Activated CD8-positive, alpha-beta memory T cell treated with anti-CD3 and anti-CD28 coated beads for 4 hours (primary cell): ENCODE data around the gene MYL7.
A peak's percentile ranks its signal among the peaks of the same experiment; 100 is the strongest.

Source experiments
- DNase-seq, 2 donors: peaks; one replicate each; pipeline ENCODE4 v3.0.0-alpha.2; 2020; ENCODE audit warnings: low read depth in 2 of 2

Gene MYL7

GRCh38 chr7:44150466-44150832, 9.3 kb upstream of the MYL7 start:
- DNase-seq: no peak

DNA sequence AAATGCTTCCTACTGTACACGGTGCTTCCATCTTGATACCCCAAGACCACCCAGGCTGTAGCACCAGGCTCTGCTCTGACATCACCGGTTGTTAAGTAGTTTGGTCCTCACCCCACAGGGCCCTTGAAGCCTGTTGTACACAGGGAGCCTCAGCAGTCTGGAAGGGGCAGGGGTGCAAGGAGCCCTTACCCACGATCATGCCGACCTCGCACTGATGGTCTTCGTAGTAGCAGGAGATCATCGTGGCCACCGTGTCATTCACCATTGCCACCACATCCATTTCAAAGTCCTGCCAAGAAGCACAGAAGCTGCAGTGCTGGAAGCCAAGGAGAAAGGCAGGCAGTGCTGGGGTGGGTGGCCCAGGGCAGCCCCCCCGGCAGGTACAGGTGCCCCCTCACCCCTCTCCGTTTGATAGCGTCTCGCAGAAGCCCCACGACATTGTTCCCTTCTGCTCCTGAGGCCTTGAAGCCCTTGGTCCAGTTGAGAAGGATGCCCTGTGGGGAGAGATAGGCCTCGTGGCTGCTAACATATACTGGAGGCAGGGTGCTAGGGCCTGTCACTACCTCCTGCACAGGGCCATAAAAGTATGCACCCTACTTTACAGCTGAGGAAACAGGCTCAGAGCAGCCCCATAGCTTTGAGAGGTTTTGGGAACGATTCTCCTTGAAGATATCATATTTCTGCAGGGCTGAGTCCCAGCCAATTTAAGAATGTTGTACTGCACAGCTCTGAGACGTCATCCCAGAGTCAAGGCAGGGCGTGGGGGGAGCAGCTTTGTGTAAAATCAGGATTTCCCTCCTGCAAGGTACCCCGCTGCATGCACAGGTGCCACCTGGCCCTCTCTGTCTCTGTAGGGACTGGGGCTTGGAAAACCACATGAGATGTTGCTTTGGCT, 8.7 kb upstream of the MYL7 start:
- DNase-seq: no peak

- no peak for DNase-seq
Measured at GRCh38 chr7:44148961-44149536, 7.9 kb upstream of the MYL7 start.

DNA sequence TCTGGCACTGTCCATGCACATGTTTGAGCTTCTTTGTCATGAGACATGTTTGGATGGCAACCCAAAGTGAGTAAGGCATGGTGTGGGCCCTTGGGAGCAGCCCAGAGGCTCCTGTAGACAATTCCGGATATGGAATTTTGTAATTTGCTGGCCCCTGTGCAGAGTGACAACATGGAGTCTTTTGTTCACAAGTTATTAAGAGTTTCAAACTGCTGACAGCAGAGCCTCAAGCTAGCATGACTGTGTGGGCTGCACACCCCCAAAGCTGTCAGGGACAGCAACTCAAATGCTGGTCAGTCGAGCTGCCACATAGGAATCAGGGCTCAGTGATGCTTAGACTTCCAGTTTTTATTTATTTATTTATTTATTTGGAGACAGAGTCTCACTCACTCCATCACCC, 7.0 kb upstream of the MYL7 start:
- no peak for DNase-seq

GRCh38 chr7:44147026-44147991, 6.2 kb upstream of the MYL7 start:
- DNase-seq: no peak

DNA sequence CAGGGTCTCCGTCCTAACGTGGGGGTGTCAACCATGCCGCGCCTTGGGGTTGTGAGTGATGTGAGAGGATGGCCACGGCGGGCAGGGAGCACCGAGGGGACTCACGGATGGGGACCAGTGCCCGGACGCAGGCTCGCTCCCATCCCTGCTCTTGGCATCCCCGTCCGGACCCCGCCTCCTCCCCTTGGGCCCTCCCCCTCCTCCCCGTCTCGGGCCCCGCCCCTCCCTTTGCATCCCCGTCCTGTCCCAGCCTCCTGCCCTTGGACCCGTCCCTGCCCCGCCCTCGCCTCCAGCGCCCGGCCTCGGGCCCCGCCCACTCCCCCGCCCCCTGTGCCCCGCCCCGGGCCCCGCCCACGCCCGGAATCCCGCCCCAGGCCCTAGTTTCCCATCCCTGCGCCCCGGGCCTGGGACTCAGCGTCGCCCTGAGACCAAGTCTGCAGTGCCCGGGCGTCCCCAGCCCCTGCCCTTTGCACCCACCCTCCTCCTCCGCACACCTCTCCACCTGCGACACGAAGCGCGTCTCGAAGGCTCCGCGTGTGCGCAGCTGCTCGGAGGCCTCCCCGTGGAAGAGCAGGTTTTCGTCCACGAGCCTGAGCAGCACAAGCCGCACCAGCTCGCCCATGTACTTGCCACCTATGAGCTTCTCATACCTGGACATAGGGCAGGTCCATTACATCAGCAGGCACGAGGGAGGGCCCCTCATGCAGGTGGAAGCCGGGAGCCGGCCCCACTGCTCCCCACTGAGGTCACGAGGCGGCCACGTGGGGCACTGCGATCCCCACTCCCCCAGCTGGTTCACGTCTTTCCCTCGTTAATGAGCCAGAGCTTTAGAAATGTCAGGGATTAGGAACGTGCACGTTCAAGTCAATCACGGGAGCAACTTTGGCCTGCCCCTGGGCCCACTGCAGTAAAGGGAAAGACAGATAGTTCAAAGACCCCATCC, 5.1 kb upstream of the MYL7 start:
- DNase-seq: peak; percentile 19 to 47

DNA sequence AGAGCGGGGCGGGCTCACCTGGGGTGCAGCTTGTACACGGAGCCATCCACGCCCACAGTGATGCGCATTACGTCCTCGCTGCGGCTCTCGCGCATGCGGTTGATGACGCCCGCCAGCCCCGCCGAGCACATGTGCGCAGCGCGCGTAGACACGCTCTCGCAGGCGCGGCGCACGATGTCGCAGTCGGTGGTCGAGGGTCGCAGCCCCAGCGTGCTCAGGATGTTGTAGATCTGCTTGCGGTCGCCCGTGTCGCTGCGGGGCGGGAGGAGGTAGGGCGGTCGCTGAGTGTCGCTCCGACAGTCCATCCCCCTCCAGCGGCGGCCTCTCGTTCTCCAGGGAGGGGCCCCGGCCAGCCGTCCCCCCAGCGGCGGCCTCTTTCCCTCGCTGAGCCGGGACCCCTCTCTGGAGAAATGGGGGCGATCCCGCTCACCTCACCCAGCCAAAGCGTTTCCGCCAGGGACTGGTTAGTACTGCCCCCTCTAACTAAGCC, 4.4 kb upstream of the MYL7 start:
- peak; percentile 43 to 44 for DNase-seq

DNA sequence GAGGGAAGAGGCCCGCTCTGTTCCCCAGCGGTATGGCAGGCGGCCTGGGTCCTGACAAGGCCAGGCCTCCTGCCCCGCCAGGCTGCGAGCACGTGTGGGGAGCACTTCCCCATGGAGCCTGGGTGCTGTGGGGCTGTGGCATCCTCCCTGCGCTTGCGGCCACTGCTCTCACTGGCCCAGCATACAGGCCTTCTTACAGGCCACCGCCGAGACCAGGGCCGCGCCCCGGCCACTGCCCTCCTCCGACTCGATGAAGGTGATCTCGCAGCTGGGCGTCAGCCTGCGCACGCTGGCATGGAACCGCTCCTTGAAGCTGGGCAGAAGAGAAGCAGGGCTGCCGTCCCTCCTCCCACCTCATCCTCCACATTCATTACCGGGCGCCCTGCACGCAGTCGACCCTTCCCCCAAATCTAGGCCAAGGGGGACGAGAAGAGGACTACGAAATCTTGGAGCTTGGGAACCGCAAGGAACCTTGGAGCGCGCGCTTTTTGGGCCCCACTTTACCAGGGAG, 3.9 kb upstream of the MYL7 start:
- DNase-seq: no peak

DNA sequence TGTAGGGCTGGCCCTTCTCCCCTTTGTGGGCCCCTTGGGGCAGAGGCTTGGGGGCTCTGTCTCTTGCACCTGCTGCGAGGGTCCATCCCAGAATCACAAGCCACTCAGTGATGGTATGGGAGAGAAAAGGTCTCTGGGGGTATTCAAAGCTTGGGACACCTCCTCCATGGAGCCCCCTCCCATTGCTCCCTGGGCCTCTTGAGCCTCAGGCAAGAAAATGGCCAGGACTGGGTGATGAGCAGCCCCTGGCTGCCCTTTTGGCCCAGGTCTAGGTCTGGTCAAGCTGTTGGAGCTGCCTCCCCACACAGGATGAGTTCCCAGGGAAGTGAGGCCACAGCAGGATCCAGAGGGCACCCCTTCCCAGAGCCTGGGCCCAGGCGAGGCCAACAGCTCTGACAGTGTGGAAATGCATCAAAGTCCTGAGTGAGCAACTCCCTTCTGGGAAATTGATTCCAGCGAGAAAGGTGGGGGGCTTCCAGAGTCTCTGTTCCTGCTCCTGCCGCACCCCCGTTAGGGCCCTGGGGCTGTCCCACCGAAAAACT, 3.4 kb upstream of the MYL7 start:
- no peak for DNase-seq

GRCh38 chr7:44143646-44144250, 2.6 kb upstream of the MYL7 start:
- no peak for DNase-seq

DNA sequence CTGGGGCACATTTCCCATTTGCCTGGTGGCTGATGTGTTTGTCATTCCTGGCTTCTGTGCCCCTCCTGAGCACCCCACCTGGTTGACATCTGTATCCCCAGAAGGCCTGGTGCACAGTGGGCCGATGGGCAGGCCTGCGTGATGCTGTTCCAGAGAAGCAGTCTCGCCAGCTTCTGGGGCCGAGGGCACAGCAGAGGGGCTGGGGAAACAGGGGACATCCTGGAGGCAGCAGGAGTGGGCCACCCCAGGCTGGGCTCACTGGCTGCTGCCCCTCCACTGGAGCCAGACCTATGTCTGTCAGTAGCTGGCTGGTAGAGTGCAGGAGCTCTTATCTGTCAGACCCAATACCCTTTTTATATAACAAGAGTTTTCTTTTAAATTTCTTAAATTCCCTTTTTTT, 896 bp upstream of the MYL7 start:
- no peak for DNase-seq

GRCh38 chr7:44140341-44140740, 791 bp downstream of the MYL7 start:
- DNase-seq: no peak

DNA sequence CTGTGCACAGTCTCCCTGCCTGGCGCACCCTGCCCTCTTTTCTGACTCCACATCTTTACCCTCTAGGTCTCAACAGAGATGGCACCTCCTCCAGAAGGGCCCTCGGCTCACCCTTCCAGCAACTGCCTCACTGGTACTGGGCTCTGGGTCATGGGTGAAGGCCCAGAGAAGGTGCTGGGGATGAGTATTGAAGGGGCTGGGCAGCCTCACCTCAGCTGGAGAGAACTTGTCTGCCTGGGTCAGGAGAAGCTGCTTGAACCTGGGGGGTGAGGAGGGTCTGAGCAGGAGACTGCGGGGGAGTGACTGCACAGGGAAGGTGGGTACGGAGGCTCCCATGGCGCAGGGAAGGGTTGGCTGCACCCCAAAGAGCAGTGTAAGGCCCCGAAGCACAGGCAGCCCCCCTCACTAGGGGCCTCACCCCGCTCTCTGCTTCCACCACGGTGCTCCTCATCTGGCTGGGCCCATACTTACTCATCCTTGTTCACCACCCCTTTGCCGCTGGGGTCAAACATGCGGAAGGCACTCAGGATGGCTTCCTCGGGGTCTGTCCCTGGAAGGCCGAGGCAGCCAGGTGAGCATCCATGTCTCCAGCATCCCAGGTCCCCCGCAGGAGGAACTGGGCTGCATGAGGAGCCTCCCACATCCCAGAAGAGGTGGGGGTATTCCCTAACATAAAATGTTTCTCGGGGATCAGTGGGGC, 1.7 kb downstream of the MYL7 start:
- no peak for DNase-seq

- no peak for DNase-seq
Measured at GRCh38 chr7:44138698-44139097, 2.4 kb downstream of the MYL7 start.

DNA sequence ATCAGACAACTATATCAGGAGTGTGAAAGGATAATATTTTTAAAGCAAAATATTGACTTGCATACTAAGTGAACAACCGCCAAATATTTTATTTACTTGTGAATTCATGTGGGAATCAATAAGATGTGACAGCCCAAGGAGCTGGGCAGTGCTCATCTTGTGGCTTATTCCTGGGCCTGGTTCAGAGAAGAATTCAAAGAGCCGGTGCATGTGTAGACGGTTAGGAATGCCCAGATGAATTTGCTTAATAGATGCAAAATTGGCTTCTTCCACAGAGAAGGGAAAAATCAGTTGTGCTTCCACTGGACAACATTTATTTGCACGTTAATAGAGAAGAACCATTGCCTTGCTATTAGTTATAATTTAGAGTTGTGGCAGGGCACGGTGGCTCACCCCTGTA, 4.4 kb downstream of the MYL7 start:
- DNase-seq: no peak

DNA sequence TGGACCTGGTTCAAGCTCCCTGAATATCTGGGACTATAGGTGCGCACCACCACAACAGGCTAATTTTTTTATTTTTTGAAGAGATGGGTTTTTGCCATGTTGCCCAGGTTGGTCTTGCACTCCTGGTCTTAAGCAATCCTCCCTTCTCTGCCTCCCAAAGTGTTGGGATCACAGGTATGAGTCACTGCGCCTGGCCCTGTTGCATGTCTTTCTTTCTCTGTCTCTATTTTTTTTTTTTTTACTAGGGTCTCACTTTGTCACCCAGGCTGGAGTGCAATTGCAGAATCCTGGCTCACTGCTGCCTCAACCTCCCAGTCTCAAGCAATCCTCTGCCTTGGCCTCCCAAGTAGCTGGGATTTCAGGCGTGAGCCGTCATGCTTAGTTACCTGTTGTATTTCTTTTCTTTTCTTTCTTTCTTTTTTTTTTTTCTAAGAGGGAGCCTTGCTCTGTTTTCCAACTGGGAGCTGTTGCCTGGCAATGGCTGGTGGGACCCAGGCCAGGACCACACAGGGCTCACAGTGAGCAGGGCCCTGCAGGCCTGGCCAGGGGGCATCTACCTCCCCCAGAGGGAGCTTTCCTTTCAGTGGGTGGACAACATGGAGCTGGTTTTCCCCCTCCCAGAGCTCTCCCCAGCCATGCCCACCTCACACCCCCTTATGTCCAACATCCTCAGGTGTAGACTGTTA, 6.0 kb downstream of the MYL7 start:
- DNase-seq: no peak

GRCh38 chr7:44133295-44133694, 7.8 kb downstream of the MYL7 start:
- DNase-seq: no peak

DNA sequence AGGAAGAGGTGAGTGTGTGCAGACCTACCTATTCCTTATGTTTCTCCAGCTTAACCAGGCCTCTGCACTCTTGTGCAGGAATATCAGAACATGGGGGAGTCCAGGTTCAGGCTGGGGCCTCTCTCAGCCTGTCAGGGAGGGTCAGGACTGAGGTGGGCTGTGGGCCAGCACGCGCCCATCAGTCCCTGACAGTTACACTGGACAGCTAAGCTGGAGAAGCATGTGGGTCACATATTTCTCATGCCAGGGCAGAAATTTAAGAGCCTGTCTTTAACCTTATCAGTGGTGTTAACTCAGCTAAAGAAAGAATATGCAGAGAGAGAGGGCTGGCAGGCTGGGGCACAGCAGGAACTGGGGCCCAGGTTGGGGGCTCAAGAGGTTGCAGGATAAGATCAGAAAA, 9.1 kb downstream of the MYL7 start:
- no peak for DNase-seq
